A204.1 (cell line): Measurements from ENCODE around the gene LPAR1.
"Not testable (repeated sequence)": the region's sequence is repeated elsewhere in the genome, so short reads cannot be mapped to it uniquely, and the experiment has no call there.

Experiments
- FAIRE-seq: peaks from 2 replicates; lab custom pipeline; 2012; peaks lifted over from hg19 to GRCh38; lab: Jason Lieb, UNC

Gene LPAR1

DNA sequence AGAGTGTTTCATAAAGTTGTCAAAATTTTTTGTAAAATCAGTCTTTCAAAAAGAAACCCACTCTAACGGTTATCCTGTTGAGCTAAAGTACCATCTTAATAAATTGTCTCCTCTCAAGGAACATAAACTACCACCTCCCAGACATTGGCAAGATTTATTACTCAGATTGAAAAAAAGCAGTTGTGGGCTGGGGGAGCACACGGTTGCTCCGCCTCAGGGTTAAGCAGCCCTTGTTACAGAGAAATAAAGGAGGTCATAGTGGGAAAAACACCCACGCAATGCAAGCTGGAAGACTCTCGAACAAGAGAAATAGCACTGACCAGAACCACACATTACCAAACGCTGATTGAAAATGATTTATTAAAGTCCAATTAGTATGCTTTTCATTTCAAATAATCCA is 165.3 kb downstream of the LPAR1 start:
- no peak for FAIRE-seq

- FAIRE-seq, result peak; percentile 46
These were observed 166.5 kb downstream of the LPAR1 start for GRCh38 chr9:110871736-110872135.

GRCh38 chr9:110869931-110870330 is 168.3 kb downstream of the LPAR1 start:
- FAIRE-seq, result no peak

GRCh38 chr9:110864011-110864410 is 174.3 kb downstream of the LPAR1 start:
- no peak for FAIRE-seq

DNA sequence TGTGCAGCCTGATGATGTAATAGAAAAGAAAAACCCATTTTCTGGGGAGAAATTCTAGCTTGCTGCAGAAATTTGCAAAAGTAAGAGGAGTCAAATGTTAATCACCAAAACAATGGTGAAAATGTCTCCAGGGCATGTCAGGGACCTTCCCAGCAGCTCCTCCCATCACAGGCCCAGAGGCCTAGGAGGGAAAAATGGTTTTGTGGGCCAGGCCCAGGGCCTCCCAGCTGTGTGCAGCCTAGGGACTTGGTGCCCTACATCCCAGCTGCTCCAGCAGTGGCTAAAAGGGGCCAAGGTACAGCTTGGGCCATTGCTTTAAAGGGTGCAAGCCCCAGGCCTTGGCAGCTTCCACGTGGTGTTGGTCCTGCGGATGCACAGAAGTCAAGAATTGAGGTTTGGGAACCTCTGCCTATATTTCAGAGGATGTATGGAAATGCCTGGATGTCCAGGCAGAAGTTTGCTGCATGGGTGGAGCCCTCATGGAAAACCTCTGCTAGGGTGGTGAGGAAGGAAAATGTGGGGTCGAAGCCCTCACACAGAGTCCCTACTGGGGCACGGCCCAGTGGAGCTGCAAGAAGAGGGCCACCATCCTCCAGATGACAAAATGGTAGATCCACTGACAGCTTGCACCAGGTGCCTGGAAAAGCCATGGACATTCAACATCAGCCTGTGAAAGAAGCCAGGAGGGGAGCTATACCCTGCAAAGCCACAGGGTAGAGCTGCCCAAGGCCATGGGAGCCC is 176.7 kb downstream of the LPAR1 start:
- FAIRE-seq, result not testable (repeated sequence)

DNA sequence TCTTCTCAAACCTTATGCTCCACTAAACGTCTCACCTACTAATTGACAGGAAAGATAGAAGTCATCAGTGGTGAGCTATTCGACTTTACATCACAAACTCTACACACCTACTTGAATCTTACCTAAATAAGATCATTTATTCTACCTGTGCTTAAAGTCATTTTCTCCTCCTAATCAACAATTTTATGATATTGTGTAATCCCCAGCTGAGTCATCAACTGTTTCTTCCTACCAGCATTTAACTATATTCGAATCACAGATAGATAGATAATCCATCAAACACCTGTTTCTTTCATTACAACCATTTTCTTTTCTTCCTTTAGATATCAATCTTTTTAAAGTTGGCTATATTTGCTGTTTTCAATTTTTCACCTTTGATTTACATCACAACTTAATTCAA is 181.5 kb downstream of the LPAR1 start:
- no peak for FAIRE-seq

- FAIRE-seq, result no peak
These were observed 187.7 kb downstream of the LPAR1 start for GRCh38 chr9:110850401-110851135.

DNA sequence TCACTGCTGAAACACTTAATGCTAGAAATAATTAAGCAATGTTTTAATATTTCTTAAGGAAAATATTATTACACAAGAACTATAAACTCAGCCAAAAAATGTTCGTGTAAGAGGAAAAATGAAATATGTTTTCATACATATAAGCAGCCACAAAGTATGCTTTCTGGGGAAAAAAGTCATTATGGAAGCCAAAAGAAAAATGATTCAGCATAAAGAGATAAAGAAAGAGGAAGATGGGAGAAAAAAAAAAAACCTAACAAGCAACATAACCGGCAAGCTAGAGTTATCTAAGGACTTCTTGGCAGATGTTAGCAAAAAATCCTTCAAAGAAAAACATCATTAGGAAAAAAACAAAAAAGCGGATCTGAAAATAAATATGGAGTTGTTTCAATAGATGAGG is 190.6 kb downstream of the LPAR1 start:
- FAIRE-seq, result no peak

DNA sequence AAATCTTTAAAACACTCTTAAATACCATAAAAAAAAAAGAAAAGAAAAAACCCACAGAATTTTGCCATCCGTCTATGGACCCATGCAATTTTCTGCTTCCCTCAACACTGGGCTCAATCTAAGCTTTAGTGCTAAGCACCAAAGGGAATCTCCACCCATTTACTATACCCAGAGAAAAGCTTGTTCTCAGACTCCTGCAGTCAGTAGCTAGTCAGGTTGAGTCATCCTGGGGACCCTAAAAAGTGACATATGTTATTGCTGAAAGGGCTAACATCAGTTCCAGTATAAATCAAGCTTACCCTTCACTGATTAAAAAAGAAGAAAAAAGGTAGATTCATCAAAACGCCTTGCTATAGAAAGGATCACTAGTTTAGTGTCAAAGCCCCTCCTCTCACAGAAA is 192.1 kb downstream of the LPAR1 start:
- no peak for FAIRE-seq

DNA sequence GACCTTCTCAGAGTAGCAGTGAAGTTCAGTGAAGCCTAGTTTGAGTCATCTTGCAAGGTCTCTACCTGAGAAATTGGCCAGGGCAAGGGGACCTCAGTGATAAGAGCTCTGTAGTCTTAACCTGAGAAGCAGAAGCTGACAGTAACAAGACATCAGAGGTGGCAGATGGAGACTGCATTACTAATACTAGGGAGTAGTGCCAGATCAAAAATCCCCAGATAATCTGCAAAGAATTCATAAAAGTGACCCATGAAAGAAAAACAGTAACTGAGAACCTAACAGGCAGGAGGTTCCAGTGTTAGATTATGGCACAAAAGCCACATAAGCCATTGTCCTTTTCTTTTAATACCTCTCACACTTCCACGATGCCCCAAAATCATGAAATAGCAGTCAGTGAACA is 194.1 kb downstream of the LPAR1 start:
- FAIRE-seq, result no peak

DNA sequence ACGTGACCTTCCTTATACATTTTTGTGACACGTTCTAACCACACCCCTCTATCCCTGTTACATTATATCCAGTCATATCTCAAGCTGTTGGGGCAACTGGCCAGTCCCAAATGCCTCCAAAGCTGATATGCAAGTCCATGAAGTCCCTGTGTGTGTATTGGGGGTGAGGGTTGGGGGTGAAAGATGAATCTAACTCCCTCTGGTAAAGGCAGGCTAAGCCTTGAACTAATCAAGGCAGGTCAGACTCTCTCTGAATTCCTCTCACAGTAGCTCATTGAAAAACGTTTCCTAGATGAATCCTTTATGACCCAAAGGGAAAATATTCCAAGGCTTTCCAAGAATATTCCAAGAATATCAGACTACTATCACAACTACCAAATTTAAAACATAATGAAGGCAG is 195.3 kb downstream of the LPAR1 start:
- no peak for FAIRE-seq

- no peak for FAIRE-seq
These were observed 196.1 kb downstream of the LPAR1 start for GRCh38 chr9:110842169-110842568.

DNA sequence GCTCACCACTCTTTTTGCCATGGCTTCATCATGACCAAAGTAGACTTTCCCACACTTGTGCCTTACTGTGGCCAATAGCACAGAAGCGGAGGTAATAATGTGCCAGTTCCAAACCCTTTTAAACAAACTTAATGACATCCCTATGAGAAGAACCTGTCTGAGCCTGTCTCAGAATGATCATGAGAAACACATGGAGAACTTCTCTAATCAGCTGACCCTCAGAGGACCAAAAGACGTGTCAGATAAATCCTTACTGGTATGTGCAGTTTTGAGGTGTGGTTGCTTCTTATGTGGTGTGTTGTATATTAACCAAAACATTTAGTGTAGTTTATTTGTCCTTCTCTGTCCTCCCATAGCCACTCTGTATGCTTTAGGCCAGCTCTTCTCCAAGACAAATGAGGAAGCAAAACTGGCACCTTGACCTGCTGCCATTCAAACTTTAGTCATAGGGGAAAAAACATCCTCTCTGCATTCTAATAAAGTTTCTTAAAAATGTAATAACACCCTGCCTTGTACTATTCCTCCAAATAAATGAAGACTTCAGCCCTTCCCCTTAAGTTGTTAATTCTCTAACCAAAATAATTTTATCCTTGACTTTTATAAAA is 200.8 kb downstream of the LPAR1 start:
- FAIRE-seq, result no peak

GRCh38 chr9:110835859-110836271 is 202.4 kb downstream of the LPAR1 start:
- no peak for FAIRE-seq

- peak; percentile 91 for FAIRE-seq
These were observed 202.9 kb downstream of the LPAR1 start for GRCh38 chr9:110835404-110835803.

DNA sequence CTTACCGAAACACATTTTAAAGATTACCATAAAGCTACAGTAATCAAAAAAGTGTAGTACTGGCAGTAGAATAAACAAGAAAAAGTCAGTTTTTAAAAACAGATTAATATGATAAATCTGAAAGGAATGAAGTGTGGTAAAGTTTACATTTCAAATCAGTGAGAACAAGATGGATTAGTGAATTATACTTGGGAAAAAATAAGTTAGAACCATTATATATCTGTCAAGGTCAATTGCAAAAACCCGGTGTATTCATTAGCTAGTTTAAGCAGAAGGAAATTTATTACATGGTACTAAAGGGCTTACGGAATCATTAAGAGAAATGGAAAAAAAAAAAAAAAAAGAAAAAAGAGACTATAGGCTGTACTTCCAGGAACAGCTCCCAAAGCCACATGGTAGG is 205.3 kb downstream of the LPAR1 start:
- FAIRE-seq, result no peak

DNA sequence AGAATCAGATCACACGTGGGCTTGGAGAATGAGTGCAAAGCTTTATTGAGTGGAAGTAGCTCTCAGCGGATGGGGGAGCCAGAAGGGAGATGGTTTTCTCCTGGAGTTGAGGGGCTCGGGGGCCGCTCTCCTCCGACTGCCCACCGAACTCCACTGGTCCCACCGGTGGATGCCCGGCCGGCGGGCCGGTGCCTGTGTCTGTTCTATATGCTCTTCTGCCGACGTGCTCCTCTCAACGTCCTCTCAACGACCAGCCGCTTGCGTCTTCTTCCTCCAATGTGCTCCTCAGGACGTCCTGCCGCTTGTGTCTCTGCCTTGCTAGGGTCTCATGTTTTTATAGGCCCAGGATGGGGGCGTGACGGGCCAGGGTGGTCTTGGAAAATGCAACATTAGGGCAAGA is 207.8 kb downstream of the LPAR1 start:
- no peak for FAIRE-seq

DNA sequence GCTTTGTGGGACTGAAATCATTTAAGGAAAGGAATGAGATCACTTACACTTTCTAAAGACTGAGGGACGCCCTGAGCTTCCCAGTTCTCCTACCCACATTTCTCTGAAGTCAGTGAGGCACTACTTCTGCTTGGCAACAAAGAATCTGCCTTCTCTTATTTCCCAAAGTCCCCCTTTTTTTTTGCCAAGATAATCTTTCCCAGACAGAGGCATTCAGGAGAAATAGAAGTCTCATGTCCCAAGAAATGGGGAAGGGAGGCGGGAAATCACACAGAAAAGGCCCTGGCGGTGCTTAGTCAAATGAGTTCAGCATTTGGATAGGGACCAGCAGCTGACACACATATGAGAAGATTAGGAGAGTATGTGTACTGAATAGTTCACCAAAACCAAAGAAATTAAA is 210.0 kb downstream of the LPAR1 start:
- no peak for FAIRE-seq

DNA sequence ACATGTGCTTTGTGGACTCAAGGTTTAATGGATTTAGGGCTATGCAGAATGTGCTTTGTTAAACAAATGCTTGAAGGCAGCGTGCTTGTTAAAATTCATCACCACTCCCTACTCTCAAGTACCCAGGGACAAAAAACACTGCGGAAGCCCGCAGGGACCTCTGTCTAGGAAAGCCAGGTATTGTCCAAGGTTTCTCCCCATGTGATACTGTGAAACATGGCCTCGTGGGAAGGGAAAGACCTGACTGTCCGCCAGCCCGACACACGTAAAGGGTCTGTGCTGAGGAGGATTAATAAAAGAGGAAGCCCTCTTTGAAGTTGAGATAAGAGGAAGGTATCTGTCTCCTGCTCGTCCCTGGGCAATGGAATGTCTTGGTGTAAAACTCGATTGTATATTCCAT is 211.9 kb downstream of the LPAR1 start:
- not testable (repeated sequence) for FAIRE-seq

- no peak for FAIRE-seq
These were observed 212.3 kb downstream of the LPAR1 start for GRCh38 chr9:110825950-110826349.

DNA sequence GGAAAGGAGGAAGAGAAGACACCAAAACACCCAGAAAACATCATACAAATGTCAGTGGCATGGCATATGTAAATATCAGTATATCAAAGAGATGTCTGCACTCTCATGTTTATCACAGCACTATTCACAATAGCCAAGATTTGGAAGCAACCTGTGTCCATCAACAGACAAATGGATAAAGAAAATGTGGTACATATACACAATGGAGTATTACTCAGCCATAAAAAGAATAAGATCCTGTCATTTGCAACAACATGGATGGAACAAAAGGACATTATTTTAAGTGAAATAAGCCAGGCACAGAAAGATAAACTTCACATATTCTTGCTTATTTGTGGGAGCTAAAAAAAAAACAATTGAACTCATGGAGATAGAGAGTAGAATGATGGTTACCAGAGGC is 213.1 kb downstream of the LPAR1 start:
- FAIRE-seq, result not testable (repeated sequence)
